Stimulated activated CD4-positive, alpha-beta T cell treated with anti-CD3 and anti-CD28 coated beads, Interleukin-1b, Interleukin-23, amount 100 ng/mL, for 24 hours (primary cell): ENCODE data around the gene STAMBP.
"Not testable (repeated sequence)": the region's sequence is repeated elsewhere in the genome, so short reads cannot be mapped to it uniquely, and the experiment has no call there.

ENCODE experiments used
- DNase-seq, 4 experiments: peaks; one replicate each; pipeline ENCODE4 v3.0.0-alpha.2; 2020; ENCODE audit warnings: low read depth in 4 of 4, low spot score in 1 of 4

STAMBP gene

DNA sequence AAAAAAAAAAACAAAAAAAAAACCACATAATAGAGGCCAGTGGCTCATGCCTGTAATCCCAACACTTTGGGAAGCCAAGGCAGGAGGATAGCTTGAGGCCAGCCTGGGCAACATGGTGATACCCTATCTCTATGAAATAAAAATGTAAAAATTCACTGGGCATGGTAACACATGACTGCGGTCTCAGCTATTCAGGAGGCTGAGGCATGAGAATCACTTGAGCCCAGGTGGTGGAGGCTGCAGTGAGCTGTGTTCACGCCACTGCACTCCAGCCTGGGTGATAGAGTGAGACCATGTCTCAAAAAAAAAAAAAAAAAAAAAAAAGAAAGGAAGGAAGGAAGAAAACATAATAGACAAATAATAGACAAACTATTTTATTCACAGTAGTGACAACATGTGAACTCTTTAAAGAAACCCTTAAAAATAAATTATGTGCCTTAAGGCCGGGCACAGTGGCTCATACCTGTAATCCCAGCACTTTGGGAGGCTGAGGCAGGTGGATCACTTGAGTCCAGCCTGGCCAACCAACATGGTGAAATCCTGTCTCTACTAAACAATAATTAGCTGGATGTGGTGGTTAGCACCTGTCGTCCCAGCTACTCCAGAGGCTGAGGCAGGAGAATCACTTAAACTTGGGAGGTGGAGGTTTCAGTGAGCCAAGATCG lies 75.3 kb downstream of the STAMBP start:
- DNase-seq = not testable (repeated sequence)

DNA sequence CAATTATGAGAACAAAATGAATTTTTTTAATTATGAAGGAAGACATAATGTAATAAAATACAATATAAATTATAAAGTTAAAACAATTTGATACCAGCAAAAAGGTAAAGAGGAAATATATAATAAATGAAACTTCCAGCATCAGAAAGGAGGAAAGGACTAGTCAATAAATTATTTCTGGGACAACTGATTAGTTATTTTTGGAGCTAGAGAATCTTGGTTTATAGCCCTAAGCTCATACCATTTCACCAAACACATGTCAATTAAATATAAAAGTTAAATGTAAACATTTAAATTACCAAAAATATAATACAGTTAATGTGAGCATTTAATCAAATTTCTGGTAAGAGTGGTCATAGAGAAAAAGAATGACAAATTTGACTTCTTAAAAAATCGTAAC lies 76.2 kb downstream of the STAMBP start:
- DNase-seq = no peak

DNA sequence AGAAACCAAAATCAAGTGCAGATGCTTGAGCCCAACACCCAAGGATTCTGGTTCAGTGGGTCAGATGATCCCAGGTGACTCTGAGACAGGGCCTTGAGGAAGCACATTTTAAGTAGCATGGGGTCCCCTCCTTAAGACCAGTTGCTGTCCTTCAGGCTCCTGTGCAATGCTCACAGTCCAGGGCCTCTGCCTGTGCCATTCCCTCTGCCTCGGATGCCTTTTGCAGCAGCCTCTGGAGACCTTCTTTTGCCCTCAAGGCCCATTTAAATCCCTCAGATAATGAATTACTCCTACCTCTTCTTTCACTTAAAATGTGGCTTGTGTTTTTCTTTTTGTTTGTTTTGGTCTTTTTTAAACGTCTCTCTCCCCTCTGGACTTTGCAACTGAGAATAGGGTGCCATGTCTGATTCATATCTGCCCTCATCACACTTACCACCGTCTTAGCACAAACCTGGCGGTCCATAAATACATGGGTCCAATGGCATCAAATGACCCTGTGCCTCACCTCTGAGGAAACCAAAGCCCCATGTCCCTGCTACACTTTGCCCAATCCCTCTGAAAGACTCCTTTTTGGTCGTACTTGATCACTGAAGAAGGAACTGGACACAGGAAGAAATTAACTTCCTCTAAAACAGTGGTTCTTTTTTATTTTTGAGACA lies 78.2 kb downstream of the STAMBP start:
- DNase-seq = no peak

DNA sequence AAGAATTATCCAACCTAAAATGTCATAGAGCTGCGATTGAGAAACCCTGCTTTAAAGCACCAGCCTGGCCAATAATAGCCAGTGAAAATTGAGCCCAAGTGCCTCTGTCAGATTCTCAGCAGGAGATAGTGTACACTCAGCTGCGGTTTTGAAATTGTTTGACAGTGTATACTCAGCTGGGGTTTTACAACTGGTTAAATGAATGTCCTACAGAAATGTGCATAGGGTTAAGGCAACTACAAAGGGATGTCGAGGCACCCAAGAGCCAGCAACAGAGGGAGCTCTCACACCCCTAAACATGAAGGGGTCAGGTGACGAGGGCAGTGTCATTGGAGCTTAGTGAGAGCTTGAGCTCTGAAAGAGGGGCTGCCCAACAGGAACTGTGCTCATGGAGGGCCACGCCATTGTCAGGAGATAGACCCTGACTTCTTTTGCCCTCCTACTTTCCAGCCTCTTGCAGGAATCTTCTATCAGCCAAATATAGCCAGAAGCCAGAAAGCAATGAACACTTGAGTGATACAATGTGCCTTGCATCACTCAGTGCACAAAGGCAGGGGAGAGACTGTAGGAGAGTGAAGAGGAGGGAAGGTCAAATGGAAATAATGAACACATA lies 79.2 kb downstream of the STAMBP start:
- DNase-seq = peak in 3 of 4 experiments; percentile 21 to 33 (median 31)

DNA sequence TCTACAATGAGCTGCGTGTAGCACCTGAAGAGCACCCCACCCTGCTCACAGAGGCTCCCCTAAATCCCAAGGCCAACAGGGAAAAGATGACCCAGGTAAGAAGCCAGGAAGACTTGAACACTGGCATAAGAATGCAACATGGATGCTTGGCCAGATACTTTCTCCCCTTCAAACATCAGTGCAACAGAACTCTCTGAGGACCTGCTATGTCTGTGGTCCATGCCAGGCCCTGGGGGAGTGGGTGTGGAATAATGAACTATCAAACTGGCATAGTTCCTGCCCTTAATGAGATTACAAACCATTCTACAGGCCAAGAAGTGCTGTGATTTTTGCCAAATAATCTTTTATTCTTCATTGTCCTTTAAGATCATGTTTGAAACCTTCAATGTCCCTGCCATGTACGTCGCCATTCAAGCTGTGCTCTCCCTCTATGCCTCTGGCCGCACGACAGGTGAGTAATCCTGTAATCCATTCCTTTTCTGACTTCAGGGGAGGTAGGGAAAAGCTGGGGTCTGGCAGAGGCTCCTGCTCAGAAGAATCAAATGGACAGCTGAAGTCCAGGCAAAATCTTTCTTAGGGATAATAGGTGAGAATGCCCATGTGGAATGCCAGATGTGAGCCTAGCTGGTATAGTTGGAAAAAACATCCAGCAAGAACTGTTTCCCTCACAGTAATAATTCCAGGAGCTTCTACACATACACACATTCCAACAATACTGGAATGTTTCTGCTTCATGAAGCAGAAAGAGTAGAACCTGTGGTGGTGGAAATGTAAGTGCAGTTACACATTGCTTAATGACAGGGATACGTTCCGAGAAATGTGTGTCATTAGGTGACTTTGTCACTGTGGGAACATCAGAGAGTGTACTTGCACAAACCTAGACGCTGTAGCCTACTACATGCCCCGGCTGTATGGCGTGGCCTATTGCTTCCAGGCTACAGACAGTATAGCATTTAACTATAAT lies 80.2 kb downstream of the STAMBP start:
- DNase-seq = no peak

DNA sequence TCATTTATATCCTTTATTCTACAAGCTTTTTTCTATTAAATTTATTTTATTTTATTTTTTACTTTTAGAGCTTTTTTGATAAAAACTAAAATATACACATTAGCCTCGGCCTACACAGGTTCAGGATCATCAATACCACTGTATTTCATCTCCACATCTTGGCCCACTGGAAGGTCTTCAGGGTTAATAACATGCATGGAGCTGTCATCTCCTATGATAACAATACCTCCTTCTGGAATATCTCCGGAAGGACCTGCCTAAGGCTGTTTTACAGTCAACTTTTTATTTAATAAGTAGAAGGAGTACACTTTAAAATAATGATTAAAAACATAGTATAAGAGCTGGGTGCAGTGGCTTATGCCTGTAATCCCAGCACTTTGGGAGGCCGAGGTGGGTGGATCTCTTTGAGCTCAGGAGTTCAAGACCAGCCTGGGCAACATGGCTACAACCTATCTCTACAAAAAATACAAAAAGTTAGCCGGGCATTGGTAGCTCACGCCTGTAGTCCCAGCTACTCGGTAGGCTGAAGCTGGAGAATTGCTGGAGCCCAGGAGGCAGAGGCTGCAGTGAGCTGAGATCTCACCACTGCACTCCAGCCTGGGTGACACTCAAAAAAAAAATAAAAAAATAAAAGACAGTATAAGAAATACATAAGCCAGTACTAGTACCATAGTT lies 82.2 kb downstream of the STAMBP start:
- no peak for DNase-seq

DNA sequence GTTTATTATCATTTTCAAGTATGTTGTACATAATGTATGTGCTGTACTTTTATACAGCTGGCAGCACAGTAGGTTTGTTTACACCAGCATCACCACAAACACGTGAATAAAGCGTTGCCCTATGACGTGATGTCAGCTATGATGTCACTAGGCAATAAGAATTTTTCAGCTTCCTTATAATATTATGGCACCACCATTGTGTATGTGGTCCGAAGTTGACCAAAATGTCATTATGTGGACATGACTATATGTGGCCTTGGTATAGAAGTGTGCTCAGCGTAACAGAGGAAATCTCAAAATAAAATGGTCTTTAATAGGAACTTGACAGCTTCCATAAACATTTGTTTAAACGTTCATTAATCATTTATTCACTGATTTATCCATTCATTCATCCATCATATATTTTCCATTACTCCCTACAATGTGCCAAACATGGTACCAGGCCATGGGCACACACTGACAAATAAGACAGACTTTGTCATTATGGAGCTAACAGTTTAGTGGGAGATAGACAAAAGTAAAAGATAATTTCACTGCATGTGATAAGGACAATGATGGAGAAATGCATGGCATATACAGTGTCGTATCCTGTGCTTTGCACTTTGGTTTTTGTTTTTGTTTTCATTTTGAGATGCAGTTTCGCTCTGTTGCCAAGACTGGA lies 82.9 kb downstream of the STAMBP start:
- no peak for DNase-seq

DNA sequence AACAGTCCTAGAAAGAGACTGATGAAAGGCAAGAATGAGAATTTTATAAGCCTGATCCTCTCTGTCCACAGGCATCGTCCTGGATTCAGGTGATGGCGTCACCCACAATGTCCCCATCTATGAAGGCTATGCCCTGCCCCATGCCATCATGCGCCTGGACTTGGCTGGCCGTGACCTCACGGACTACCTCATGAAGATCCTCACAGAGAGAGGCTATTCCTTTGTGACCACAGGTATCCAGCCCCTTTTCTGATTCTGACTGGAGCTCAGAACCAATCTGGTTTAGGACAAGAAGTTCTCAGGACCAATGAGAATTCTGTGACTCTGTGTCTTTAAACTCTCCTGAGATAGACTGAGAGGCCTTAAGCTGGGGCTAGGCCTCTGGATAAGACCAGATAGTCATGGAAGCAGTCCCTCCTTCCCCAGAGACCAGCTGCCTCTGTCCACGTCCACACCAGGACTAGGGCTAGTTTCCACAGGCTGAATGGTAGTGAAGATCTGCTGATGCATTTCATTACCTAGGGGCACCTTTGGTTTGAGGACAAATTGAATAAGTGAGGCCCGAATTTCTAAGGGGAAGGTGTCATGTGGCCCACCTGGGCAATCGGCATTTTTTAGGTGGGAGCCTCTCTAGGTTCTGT lies 84.8 kb downstream of the STAMBP start:
- DNase-seq = no peak

DNA sequence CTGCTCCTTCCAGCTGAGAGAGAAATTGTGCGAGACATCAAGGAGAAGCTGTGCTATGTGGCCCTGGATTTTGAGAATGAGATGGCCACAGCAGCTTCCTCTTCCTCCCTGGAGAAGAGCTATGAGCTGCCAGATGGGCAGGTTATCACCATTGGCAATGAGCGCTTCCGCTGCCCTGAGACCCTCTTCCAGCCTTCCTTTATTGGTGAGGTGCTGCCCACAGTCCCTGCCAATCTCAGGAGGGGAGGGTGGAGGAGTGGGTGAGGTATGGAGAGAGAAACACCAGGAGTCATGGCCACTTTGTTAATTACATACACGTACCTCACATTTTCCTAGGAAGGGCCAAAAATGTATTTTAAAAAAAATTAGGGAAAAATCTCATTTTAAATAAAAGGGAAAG lies 85.9 kb downstream of the STAMBP start:
- DNase-seq = no peak

DNA sequence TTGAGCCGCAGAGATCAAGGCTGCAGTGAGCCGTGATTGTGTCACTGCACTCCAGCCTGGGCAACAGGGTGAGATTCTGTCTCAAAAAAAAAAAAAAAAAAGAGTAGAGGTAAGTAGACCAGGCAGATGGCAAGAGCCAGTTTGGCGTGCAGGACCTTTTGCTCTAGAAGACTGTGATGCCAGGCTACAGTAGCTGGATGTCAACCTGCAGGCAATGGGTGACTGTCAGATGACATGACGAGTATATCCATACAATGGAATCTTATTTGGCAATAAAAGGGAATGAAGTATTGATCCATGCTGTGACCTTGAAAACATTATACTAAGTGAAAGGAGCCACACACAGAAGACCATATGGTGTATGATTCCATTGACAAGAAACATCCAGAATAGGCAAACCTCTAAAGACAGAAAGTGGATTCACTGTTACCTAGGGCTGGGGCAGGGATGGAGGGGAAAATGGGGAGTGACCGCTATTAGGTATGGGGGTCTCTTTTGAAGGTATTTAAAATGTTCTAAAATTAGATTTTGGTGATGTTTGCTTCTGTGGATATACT lies 86.8 kb downstream of the STAMBP start:
- no peak for DNase-seq

DNA sequence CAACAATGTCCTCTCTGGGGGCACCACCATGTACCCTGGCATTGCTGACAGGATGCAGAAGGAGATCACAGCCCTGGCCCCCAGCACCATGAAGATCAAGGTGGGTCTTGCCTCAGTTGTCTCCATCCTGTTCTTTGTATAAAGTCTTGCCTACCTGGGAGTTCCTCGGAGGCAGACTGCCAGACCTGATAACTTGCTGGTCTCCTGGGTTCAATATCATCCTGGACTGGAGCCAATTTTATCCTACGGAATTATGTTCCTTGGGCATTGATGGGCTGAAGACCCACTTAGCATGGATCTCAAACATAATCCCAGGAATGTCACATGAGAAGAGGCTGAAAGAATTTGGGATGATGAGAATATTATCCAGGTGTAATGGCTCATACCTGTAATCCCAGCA lies 87.9 kb downstream of the STAMBP start:
- no peak for DNase-seq

DNA sequence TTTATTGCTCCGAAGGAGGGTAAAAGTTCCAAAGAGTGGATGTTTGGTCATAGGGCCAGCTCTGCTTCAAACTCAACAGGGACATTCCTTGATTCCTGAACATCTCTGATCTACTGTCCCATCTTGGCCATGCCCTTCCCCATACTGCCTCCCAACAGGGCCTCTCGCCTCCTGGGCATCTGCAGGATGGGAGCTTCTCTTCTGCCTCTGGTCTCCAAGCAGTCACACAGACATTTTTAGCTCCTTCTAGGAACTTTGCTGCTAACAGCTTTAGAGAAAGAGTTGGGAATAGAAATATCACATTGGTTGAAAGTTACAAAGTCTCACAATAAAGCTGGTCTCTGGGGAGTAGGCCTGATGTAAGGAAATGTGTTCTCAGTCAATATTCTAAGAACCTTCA lies 88.5 kb downstream of the STAMBP start:
- no peak for DNase-seq

DNA sequence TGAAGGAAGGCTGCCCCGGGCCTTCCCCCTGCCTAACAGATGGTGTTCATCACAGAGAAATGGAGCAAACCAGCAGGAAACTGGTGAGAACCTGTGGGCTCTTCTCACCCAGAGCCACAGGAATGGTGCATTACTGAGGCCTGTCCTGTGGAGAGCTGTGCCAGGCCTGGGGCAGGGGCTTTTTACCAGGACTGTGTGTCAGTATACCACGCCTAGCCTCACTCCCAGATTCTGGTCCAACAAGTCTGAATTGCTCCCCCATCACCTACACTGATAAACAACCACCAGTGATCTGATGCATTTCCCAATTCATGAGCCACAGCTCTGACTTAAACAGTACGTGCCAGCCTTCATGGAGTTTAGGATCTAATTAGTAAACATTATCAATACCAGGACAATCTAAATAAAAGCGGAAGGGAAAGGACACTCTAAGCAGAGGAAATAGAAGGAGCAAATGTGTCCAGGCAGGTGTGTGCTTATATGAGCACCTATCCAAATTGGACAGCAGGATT lies 89.0 kb downstream of the STAMBP start:
- DNase-seq = no peak

DNA sequence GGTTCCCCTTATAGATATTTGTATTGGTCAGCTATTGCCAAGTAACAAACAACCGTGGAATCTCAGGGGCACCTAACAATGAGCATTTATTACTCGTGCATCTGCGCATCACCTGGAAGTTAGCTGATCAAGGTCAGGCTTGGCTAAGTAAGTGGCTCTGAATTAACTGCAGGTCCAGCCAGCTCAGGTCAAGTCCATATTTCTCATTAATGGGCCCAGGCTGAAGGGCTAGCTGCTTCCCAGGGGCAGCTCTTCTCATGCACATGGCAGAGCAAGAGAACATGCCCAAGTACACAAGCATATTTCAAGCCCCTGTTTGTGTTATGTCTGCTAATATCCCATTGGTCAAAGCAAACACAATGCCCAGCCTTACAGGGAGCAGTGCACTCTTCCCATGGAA lies 90.1 kb downstream of the STAMBP start:
- DNase-seq = no peak

DNA sequence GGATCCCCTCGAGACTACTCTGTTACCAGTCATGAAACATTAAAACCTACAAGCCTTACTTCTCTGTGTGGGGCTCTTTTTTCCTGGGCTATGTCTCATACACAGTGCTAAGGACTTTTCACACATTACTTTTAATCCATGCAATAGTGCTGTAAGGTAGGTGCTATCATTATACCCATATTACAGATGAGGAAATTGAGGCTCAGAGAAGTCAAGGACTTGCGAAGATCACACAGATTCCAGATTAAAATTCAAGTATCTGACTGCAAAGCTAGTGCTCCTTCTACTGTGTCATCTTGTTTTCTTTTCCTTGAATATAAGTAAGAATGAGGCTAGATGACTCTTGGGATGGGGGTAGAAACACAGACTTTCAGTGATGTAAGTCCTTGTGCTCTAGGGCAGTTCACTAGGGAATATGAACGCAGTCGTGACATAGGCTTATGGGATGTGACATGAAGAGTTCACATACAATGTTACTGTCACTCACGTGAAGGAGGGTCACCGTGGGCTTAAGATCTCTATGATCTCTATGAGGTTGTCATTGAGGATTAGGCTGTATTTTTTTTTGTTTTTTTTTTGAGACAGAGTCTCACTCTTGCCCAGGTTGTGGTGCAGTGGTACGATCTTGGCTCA lies 91.0 kb downstream of the STAMBP start:
- DNase-seq = no peak

DNA sequence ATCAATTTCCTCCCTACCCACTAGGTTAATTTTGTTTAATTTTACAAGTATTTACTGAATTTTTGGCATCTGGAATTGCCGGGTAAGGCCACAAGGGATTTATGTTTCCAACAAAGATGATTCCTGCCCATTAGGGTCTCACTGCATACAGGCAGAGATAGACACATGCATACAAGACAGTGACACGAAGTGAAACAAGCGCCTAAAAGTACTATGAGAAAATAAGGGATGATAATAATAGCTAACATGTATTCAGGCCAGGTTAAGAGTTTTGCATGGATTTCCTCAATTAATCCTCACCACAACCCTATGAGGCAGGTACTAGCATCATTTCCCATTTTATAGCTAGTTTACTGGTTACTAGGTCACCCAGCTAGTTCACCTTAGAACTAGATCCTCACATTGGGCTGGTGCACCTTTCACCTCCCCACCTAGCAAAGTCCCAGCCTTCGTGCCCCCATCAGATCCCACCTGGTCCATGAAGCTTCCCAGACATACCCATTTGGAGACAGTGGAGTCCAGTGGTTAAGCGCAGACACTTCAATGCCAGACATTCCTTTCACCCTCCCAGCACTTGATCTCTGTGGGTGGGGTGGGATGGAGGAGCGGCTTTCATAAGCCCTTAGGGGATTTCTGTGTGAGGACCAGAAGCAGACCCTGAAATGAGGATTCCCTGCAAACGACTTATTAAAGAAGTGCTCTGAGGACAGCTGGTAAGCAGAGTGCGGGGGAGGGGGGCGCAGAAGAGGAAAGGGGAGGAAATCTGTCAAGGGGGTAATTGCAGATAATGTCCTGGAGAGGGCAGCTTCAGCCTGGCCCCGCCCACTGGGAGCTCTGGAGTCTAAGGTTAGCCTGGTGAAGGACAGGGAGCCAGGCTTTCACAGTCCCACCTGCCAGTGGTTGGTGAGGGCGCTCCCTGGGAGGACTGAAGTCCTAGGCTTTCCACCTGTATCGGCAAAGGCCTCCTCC lies 92.1 kb downstream of the STAMBP start:
- DNase-seq = peak in 1 of 4 experiments; percentile 35

DNA sequence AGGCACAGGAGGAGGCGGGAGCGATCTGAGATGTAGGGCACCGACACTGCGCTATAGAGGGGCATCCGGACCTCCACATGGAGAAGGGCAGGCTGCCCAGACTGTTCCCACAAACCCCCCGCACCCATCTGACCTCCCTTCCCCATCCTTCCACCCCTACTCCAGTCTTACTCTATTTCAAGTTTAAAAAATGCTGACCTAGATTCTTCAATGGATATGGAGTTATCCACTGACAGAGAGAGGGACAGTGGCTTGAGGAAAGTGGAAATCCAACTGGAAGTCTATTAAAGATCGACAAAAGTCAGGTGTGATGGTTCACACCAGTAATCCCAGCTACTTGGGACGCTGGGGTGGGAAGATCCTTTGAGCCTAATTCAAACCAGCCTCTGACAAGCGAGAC lies 92.8 kb downstream of the STAMBP start:
- no peak for DNase-seq

DNA sequence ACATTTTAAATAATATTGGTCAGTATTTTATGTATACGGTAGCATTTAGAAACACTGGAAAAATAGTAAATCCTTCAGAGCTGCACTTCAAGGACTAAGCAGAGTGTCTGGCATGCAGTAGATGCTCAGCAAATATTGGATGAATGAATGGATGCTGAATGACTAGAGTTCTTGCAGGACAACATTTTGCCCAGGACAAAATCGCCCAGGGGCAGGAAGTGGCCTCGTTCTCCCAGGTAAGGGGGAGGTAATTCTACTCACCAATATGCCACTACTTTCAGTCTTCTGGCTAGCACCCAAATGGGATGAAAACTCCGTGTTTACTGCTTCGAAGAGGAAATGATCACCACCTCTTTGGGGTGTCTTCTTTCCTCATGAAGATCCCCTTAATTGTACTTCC lies 93.9 kb downstream of the STAMBP start:
- DNase-seq = no peak
